IMR-90 (cell line): ENCODE results near the gene NRF1.
"Not testable (repeated sequence)": the region's sequence is repeated elsewhere in the genome, so short reads cannot be mapped to it uniquely, and the experiment has no call there.

ENCODE experiments used
- BHLHE40 ChIP-seq: fragments of 150-350 bp; IDR thresholded peaks from 2 replicates; pipeline ENCODE4 v1.6.1; 2016; ENCODE audit warnings: mild to moderate bottlenecking, low read depth, low read length
- CEBPB ChIP-seq: IDR thresholded peaks from 2 replicates; pipeline ENCODE4 v1.6.1; 2012; ENCODE audit warnings: low read depth, low read length, improper control_type of control experiment
- MAZ ChIP-seq: IDR thresholded peaks from 2 replicates; pipeline ENCODE4 v1.6.1; 2012; ENCODE audit warnings: low read depth, mild to moderate bottlenecking, low read length, improper control_type of control experiment, moderate library complexity, borderline replicate concordance
- POLR2A ChIP-seq: IDR thresholded peaks from 2 replicates; pipeline ENCODE4 v1.6.1; 2012; ENCODE audit warnings: mild to moderate bottlenecking, low read depth, low read length
- RAD21 ChIP-seq: IDR thresholded peaks from 2 replicates; pipeline ENCODE4 v1.6.1; 2012; ENCODE audit warnings: low read length, improper control_type of control experiment
- TF ChIP-seq, protein P1 (sequence below): conservative IDR thresholded peaks from 2 replicates; pipeline ENCODE4 v1.5.1; 2012; ENCODE audit warnings: mild to moderate bottlenecking, low read depth, low read length, improper control_type of control experiment

- not testable (repeated sequence) for TF ChIP-seq POLR2A, MAZ, BHLHE40, CEBPB, RAD21
- TF ChIP-seq, protein P1, sequence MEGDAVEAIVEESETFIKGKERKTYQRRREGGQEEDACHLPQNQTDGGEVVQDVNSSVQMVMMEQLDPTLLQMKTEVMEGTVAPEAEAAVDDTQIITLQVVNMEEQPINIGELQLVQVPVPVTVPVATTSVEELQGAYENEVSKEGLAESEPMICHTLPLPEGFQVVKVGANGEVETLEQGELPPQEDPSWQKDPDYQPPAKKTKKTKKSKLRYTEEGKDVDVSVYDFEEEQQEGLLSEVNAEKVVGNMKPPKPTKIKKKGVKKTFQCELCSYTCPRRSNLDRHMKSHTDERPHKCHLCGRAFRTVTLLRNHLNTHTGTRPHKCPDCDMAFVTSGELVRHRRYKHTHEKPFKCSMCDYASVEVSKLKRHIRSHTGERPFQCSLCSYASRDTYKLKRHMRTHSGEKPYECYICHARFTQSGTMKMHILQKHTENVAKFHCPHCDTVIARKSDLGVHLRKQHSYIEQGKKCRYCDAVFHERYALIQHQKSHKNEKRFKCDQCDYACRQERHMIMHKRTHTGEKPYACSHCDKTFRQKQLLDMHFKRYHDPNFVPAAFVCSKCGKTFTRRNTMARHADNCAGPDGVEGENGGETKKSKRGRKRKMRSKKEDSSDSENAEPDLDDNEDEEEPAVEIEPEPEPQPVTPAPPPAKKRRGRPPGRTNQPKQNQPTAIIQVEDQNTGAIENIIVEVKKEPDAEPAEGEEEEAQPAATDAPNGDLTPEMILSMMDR, result not testable (repeated sequence)
These were observed 25.3 kb upstream of the NRF1 start for GRCh38 chr7:129586179-129586578.
